Hematopoietic multipotent progenitor cell treated with erythropoietin and hydrocortisone succinate and interleukin-3 and kit ligand, for 4 days (in vitro differentiated cells): ENCODE results near the gene LRRC46.

Experiments used
- DNase-seq: peaks from one replicate; pipeline ENCODE4 v3.0.0-alpha.2; 2015

The LRRC46 gene

GRCh38 chr17:47853616-47854015, 22.1 kb downstream of the LRRC46 start:
- DNase-seq = no peak

DNA sequence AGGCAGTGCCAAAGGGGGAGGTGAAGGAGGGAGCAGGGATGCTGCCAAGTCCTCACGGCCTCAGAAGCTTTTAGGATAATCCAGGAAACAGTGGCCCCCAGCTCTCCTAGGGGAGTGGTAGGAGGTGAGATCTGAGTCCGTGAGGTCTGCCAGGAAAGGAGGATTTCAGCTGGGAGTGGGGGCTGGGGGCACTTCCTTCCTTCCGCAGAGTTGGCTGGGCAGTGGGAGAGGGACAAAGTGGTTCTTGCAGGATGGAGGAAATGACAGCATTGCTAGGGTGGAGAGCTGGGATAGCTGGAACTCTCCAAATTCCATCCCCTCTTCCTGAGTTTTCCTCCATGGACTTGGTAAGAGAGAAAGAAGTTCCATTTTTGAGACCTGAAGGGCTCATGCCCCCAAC, 24.3 kb downstream of the LRRC46 start:
- DNase-seq = no peak

GRCh38 chr17:47856830-47857229, 25.4 kb downstream of the LRRC46 start:
- no peak for DNase-seq

DNA sequence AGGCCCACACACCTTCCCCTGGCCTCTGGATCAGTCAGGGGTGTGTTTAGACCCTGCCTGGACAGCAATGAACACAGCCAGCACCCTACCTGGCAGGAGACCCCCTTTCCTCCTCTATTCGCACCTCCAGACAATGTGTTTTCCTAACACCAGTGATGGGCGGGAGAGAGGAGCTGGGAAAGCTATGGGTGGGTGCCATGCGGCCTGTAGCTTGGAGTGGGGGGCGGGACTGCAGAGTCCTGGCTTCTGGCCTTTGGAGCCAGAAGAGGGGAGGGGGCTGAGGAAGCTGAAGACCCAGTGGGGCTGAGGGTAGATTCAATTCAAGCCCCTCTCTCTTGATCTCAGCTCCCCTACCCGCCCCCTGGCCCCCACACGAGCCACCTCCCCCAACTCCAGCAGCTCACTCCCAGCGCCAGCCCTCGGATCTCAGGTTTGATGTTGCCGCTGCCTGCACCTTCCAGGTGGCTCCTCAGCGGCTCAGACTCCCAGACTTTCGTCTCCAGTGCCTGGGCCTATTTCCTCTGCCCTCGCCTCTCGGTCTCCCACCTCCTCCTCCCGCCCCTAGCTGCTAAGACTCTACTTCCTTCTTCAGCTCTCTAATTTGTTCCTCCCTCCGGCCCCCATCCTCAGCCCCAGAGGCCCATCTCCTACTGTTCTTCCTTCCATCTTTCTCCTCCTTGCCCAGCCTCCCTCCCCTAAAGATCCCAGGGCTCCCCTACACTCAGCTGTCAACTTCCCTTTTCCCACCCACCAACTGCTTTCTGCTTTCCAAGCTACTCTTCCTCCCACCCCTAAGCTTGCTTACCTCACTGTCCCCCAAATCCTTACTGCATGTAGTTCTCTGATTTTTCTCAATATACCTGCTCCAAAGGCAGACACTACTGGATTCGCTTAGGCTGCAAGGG, 26.3 kb downstream of the LRRC46 start:
- DNase-seq = no peak

DNA sequence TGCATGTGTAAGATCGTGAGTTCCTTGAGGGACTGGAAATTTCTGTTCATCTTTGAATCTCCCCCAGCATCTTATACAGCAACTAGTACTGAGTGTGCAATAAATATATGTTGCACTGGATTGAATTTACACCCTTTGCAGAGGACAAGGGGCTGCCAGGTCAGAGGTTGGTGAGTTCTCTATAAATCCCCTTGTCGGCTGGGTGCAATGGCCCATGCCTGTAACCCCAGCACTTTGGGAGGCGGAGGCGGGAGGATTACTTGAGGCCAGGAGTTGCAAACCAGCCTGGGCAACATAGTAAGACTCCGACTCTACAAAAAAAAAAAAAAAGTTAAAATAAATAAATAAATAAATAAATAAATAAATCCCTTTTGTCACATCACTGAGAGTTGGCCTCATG, 28.9 kb downstream of the LRRC46 start:
- DNase-seq = no peak

- DNase-seq = no peak
These were observed 31.4 kb downstream of the LRRC46 start for GRCh38 chr17:47862621-47863440.

GRCh38 chr17:47864791-47865216, 33.3 kb downstream of the LRRC46 start:
- no peak for DNase-seq

- no peak for DNase-seq
These were observed 35.5 kb downstream of the LRRC46 start for GRCh38 chr17:47866941-47867340.

DNA sequence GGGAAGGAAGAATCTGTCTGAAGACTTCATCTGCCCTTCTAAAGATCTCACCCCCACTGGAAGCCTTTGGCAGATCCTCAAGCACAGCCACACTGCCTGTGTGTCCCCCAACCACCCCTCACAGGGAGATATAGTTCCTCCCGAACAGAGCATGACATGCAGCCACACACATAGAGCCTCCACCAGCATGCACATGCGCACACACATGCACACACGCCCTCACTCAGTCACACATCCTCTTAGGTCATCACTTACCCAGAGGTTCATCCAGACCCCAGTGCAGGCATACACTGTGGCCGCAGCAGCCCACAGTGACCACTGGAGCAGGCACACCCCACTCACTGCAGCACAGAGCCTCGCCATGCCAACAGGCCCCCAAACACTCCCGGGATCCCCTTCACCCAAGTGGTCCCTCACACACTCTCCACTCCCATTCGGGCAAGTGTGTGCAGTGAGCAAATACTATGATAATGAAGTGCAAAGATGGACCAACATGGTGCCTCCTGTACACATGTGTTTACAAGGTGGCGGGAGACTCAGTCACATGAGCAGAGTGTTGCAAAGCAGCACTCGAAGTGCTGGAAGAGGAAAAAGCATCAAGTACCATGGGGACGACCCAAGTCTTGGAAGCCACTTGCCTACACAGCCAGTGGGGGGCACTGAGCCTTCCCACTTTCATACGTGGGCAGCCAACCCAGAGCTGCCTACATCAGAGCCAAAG, 36.5 kb downstream of the LRRC46 start:
- no peak for DNase-seq

DNA sequence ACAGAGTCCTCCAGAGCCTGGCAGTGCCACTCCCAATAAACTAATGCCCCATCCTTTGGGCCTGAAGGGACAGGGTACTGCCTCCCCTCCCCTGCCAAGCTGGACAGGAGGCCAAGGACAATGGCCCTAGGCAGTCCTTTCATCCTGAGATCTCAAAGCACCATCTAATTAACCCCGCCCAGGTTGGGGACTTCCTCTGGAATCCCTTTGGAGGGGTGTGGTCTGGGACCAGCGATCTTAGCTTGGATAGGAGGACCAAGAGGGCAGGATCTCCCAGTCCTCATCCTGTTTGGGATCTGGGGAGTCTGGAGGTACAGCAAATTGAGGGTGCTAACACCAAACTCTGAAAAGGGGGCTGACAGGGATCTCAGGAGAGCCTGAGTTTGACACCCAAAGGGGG, 37.6 kb downstream of the LRRC46 start:
- DNase-seq = no peak

DNA sequence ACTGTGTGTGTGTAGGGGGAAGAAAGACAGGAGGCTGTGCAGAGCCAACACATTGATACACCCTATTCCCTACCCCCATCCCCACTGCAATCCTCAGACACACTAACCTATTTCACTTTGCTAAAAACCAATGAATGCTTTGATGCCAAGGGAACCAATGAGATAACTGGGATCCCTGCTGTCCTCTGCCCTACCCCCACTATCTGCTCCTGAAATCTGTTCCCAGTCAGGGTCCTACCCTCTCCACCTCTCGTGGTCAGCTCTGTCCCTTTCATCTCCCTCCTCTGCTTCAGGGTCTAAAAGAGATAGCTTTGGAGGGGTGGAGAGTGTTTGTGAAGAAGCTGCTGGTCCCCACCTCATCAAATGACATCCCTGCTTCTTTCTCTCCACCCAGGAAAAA, 38.6 kb downstream of the LRRC46 start:
- DNase-seq = no peak

DNA sequence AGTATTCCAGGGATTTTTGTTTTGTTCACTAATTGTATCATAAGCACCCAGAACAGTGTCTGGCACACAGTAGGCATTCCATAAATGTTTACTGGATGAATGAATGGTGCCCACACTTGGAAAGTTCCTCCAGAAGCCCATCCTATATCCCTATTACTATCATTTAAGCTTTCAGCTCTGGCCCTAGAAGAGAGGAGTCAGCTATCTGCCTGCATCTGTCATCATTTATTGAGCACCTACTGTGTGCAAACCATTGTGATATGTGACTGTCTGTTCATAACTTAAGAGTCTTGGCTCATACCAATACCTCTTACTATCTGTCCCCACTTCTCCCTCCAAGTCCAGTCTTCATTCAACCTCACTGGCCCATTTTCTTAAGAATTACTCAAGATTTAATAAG, 39.6 kb downstream of the LRRC46 start:
- no peak for DNase-seq

- no peak for DNase-seq
These were observed 40.7 kb downstream of the LRRC46 start for GRCh38 chr17:47872019-47872650.

GRCh38 chr17:47872651-47873161, 41.2 kb downstream of the LRRC46 start:
- no peak for DNase-seq

GRCh38 chr17:47873200-47874090, 42.0 kb downstream of the LRRC46 start:
- DNase-seq = no peak

DNA sequence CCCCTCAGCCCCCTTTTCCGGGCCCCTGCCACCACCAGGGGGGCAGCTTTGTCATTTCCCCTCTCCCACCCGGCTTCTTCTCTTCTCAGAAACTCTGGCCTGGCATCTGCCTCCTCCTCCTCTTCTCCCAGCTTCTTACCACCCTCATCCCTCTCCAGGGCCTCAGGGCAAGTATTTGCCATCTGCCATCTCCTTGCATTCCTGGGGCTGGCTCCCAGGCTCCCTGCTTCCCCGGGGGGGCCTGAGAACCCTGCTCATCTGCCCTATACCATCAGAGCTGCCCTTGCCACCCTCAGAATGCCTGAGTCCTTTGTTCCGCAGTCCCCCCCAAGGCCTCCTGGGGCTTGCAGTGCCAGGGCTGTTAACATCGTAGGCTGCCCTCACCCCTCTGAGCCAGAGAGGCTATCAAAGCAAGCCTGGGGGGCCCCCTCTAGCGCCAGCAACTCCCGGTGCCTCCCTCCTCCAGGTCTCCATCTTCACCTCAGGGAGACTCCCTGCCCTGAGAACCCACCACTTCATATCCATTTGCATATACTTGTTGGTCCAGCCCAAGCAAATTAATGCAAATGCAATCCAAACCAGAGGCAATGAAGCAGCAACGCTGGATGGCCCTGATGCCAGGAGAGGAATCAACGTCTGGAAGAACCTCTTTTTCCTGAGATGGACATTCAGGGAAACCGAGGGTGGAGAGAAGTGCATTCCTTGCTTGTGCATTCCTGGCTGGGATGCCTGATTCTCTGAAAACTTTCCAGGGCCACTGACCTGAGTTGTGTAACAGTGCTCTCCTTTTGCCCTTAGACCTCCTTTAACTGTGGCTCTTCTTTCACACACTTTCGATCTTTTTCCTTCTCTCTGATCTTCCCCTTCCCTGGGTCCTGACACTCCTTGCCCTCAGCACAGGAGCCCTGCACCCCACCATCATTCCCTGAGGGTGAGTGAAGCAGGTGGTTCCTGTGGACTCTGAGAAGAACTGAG, 43.8 kb downstream of the LRRC46 start:
- no peak for DNase-seq

DNA sequence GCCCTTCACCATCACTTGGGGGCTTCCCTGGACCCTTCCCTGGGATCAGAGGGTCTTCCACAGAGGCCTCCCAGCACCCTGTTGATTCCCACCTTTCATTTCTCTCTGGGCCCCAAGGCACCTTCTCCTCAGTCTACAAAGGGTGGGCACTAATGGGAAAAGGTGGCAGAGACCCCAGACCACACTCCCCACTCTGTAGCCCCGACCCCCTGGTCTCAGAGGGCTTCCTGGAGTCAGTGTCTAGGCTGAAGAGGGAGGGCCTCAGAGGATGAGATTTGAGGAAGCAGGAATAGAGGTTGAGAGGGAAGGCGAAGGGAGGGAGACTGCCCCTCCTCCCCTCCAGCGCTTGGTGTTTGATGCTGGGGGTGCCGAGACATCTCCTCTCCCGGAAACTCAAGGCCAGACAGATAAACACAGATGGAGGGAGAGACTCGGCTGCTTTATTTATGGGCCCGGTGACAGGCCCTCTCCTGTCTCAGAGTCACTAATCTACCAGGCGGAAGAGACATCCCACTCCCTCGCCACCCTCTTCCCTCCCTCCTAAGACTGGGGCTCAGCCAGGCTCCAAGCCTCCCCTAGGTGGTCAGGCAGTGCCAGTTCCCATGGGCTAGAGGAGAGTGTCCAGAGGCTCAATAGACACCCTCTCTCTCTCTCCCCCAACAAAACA, 46.0 kb downstream of the LRRC46 start:
- peak; percentile 52 for DNase-seq

- DNase-seq = no peak
These were observed 46.9 kb downstream of the LRRC46 start for GRCh38 chr17:47878203-47879027.
